Suprapubic skin (tissue), 4 donors: ENCODE results near the gene NUCB1.

Experiments
- EP300 ChIP-seq: sonication (generic); formaldehyde crosslinking; IDR thresholded peaks from one replicate; pipeline ENCODE4 v1.6.1; 2017; ENCODE audit warnings: antibody characterized with exemption
- POLR2A ChIP-seq, 2 donors: fragments of 450-650 bp; IDR thresholded peaks; one replicate each; pipeline ENCODE4 v1.6.1; 2017; ENCODE audit warnings: antibody characterized with exemption in 2 of 2, mild to moderate bottlenecking in 2 of 2, moderate library complexity in 2 of 2
- POLR2AphosphoS5 ChIP-seq, 3 donors: sonication (generic); formaldehyde crosslinking; IDR thresholded peaks; one replicate each; pipeline ENCODE4 v1.6.1; 2017; ENCODE audit warnings: antibody characterized with exemption in 3 of 3
- TF ChIP-seq, protein P1 (sequence below), 2 donors: fragments of 200-600 bp in 1 of 2; fragments of 450-650 bp in 1 of 2; sonication (generic) in 1 of 2; IDR thresholded peaks; one replicate each; pipeline ENCODE4 v1.5.1; 2016 to 2019; ENCODE audit warnings: antibody characterized with exemption in 2 of 2, mild to moderate bottlenecking in 1 of 2, moderate library complexity in 1 of 2

DNA sequence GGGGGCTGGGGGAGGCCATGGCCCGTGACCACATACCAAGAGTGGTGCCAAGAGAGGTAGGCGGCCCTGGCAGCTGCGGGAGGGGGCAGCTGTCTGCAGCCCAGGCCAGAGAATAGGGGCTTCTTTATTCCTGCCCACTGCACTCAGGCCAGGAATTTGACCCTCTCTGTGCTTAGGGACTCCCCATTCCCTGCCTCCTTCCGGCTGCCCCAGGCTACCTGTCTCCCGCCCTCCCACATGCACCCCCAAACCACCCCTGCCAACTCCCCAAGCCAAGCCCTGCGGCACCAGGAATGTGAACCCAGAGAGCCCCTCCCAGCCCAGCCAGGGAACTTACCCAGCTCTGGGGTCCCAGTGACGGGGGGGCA, 32.4 kb upstream of the NUCB1 start:
- TF ChIP-seq, protein P1, sequence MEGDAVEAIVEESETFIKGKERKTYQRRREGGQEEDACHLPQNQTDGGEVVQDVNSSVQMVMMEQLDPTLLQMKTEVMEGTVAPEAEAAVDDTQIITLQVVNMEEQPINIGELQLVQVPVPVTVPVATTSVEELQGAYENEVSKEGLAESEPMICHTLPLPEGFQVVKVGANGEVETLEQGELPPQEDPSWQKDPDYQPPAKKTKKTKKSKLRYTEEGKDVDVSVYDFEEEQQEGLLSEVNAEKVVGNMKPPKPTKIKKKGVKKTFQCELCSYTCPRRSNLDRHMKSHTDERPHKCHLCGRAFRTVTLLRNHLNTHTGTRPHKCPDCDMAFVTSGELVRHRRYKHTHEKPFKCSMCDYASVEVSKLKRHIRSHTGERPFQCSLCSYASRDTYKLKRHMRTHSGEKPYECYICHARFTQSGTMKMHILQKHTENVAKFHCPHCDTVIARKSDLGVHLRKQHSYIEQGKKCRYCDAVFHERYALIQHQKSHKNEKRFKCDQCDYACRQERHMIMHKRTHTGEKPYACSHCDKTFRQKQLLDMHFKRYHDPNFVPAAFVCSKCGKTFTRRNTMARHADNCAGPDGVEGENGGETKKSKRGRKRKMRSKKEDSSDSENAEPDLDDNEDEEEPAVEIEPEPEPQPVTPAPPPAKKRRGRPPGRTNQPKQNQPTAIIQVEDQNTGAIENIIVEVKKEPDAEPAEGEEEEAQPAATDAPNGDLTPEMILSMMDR (IDR thresholded peaks at IDR 0.05), result no peak
- TF ChIP-seq POLR2A (IDR thresholded peaks at IDR 0.05) (no peak), POLR2AphosphoS5 (IDR thresholded peaks at IDR 0.05) (no peak), EP300 (no peak)
